Ectodermal cell (in vitro differentiated cells): Measurements from ENCODE around the gene LRRC15.

Experiments
- H3K27ac ChIP-seq: 2 replicates; pipeline ENCODE4 v1.7.0; 2013; ENCODE audit warnings: mild to moderate bottlenecking, low read depth, low read length; ENCODE audit not compliant: insufficient read depth, poor library complexity, severe bottlenecking
- H3K27me3 ChIP-seq: 2 replicates; pipeline ENCODE4 v1.7.0; 2013; ENCODE audit warnings: mild to moderate bottlenecking, low read length; ENCODE audit not compliant: insufficient read depth, control insufficient read depth, poor library complexity, severe bottlenecking
- H3K36me3 ChIP-seq: one replicate; pipeline ENCODE4 v1.7.0; 2013; ENCODE audit warnings: low read length; ENCODE audit not compliant: control insufficient read depth, insufficient read depth
- H3K4me1 ChIP-seq: one replicate; pipeline ENCODE4 v1.7.0; 2013; ENCODE audit warnings: low read length; ENCODE audit not compliant: control insufficient read depth, insufficient read depth
- H3K4me3 ChIP-seq: 2 replicates; pipeline ENCODE4 v1.7.0; 2013; ENCODE audit warnings: low read depth, low read length, control low read depth; ENCODE audit not compliant: insufficient read depth
- H3K9me3 ChIP-seq: 2 replicates; pipeline ENCODE4 v1.7.0; 2013; ENCODE audit warnings: mild to moderate bottlenecking, low read length, moderate library complexity; ENCODE audit not compliant: control insufficient read depth
- WGBS, 2 experiments: methylation state at CpG; one replicate each; pipeline ENCODE4 v1.1.7; 2013; ENCODE audit warnings: missing lambda C conversion rate in 2 of 2; 5-methylcytosine and 5-hydroxymethylcytosine counted together

LRRC15 gene

GRCh38 chr3:194386648-194387047 lies 17.1 kb upstream of the LRRC15 start:
- Histone ChIP-seq H3K9me3 (no peaks in the 10 kb centered on the region), H3K4me1 (peaks cover 19% of the 10 kb centered on the region), H3K4me3 (no peak overlapping the region), H3K36me3 (no peaks in the 10 kb centered on the region), H3K27me3 (no peaks in the 10 kb centered on the region), H3K27ac (no peak overlapping the region)
- 50 to 52% methylated on average over 7 of the region's 7 CpGs for WGBS, 2 experiments

- H3K27ac ChIP-seq: no peak overlapping the region
- peaks cover 22% of the 10 kb centered on the region for H3K4me1 ChIP-seq
- no peaks in the 10 kb centered on the region for H3K27me3 ChIP-seq
- no peaks in the 10 kb centered on the region for H3K36me3 ChIP-seq
- no peak overlapping the region for H3K4me3 ChIP-seq
- no peaks in the 10 kb centered on the region for H3K9me3 ChIP-seq
- 76 to 79% methylated on average over 15 of the region's 15 CpGs for WGBS, 2 experiments
Measured at GRCh38 chr3:194386066-194386465, 16.5 kb upstream of the LRRC15 start.

GRCh38 chr3:194384569-194385001 lies 15.0 kb upstream of the LRRC15 start:
- 92 to 94% methylated on average over 12 of the region's 12 CpGs for WGBS, 2 experiments
- H3K27me3 ChIP-seq: no peaks in the 10 kb centered on the region
- H3K4me3 ChIP-seq: no peak overlapping the region
- H3K9me3 ChIP-seq: no peaks in the 10 kb centered on the region
- no peaks in the 10 kb centered on the region for H3K36me3 ChIP-seq
- H3K4me1 ChIP-seq: peaks cover 22% of the 10 kb centered on the region
- no peak overlapping the region for H3K27ac ChIP-seq

- no peaks in the 10 kb centered on the region for H3K9me3 ChIP-seq
- no peak overlapping the region for H3K4me3 ChIP-seq
- H3K4me1 ChIP-seq: peaks cover 22% of the 10 kb centered on the region
- WGBS, 2 experiments: 87 to 89% methylated on average over 6 of the region's 6 CpGs
- H3K36me3 ChIP-seq: no peaks in the 10 kb centered on the region
- H3K27ac ChIP-seq: no peak overlapping the region
- H3K27me3 ChIP-seq: no peaks in the 10 kb centered on the region
Measured at GRCh38 chr3:194384156-194384555, 14.6 kb upstream of the LRRC15 start.

- H3K4me3 ChIP-seq: no peak overlapping the region
- H3K36me3 ChIP-seq: no peaks in the 10 kb centered on the region
- H3K27ac ChIP-seq: peak overlapping the region; percentile 60
- WGBS, 2 experiments: 67 to 70% methylated on average over 14 of the region's 14 CpGs
- H3K27me3 ChIP-seq: no peaks in the 10 kb centered on the region
- no peaks in the 10 kb centered on the region for H3K9me3 ChIP-seq
- H3K4me1 ChIP-seq: peaks cover 22% of the 10 kb centered on the region
Measured at GRCh38 chr3:194383276-194383940, 13.9 kb upstream of the LRRC15 start.

GRCh38 chr3:194382892-194383223 lies 13.3 kb upstream of the LRRC15 start:
- 83 to 84% methylated on average over 9 of the region's 9 CpGs for WGBS, 2 experiments
- Histone ChIP-seq H3K9me3 (no peaks in the 10 kb centered on the region), H3K27ac (peak overlapping the region; percentile 60), H3K4me3 (no peak overlapping the region), H3K27me3 (no peaks in the 10 kb centered on the region), H3K4me1 (peaks cover 22% of the 10 kb centered on the region), H3K36me3 (no peaks in the 10 kb centered on the region)

- 81 to 83% methylated on average over 20 of the region's 20 CpGs for WGBS, 2 experiments
- H3K27ac ChIP-seq: peak overlapping the region; percentile 60
- no peaks in the 10 kb centered on the region for H3K9me3 ChIP-seq
- peaks cover 22% of the 10 kb centered on the region for H3K4me1 ChIP-seq
- H3K36me3 ChIP-seq: no peaks in the 10 kb centered on the region
- no peak overlapping the region for H3K4me3 ChIP-seq
- H3K27me3 ChIP-seq: no peaks in the 10 kb centered on the region
Measured at GRCh38 chr3:194382196-194382891, 12.8 kb upstream of the LRRC15 start.

- H3K9me3 ChIP-seq: no peaks in the 10 kb centered on the region
- no peaks in the 10 kb centered on the region for H3K36me3 ChIP-seq
- no peak overlapping the region for H3K27ac ChIP-seq
- 68 to 71% methylated on average over 17 of the region's 17 CpGs for WGBS, 2 experiments
- no peaks in the 10 kb centered on the region for H3K27me3 ChIP-seq
- no peak overlapping the region for H3K4me3 ChIP-seq
- peaks cover 22% of the 10 kb centered on the region for H3K4me1 ChIP-seq
Measured at GRCh38 chr3:194381460-194381875, 11.9 kb upstream of the LRRC15 start.

- Histone ChIP-seq H3K4me3 (no peak overlapping the region), H3K36me3 (no peaks in the 10 kb centered on the region), H3K27me3 (no peaks in the 10 kb centered on the region), H3K9me3 (no peaks in the 10 kb centered on the region), H3K4me1 (peaks cover 27% of the 10 kb centered on the region), H3K27ac (no peak overlapping the region)
- WGBS, 2 experiments: 82 to 85% methylated on average over 7 of the region's 7 CpGs
Measured at GRCh38 chr3:194380326-194380725, 10.8 kb upstream of the LRRC15 start.

- Histone ChIP-seq H3K4me1 (peaks cover 27% of the 10 kb centered on the region), H3K27me3 (no peaks in the 10 kb centered on the region), H3K36me3 (no peaks in the 10 kb centered on the region), H3K4me3 (no peak overlapping the region), H3K27ac (no peak overlapping the region), H3K9me3 (no peaks in the 10 kb centered on the region)
- WGBS, 2 experiments: 85 to 88% methylated on average over 8 to 9 of the region's 9 CpGs
Measured at GRCh38 chr3:194379651-194380050, 10.1 kb upstream of the LRRC15 start.
